ENCODE results near the gene FAM149A. TPM values are rescaled to one million over a fixed set of nuclear protein-coding genes. Genes with fewer than 3 reads are reported as not detected.

Gene FAM149A
- total RNA-seq, 1 experiment from 2014 or later, result 6.6 TPM

DNA sequence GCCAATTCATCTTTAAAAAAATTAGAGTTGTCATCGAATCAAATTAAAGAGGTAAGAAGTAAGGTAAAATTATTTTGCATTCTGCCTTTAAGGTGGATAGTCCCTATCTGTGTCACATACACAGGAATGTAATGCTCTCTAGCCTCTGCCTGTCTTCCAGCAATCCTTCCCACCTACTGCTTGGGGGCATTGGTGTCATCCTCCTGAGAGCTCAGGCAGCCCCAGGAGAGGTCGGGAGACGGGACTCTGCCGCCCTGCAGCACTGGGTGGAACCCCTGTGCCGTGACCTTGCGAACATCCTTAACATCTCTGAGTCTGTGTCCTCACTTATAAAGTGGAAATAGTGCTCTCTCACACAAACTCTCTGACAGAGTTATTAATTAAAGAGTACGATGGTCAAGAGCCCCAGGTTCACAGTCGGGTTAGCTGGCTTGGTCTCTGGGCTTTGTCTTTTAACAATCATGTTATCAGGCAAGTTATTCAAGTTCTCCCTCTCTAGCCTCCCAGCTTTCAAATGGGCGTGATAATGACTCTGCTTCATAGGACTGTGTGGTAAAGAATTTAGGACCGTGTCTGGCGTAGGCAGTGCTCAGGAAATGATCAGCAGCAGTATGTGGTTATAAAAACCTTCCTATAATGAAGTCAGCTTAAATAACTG is 25.4 kb upstream of the FAM149A start:
- H3K4me3 ChIP-seq (ENCODE audit: low read depth, low read length), result no peak overlapping the region
- peak; percentile 19 to 49 for DNase-seq
- no peak overlapping the region for H3K27ac Mint-ChIP-seq (ENCODE audit: unreplicated experiment)

DNA sequence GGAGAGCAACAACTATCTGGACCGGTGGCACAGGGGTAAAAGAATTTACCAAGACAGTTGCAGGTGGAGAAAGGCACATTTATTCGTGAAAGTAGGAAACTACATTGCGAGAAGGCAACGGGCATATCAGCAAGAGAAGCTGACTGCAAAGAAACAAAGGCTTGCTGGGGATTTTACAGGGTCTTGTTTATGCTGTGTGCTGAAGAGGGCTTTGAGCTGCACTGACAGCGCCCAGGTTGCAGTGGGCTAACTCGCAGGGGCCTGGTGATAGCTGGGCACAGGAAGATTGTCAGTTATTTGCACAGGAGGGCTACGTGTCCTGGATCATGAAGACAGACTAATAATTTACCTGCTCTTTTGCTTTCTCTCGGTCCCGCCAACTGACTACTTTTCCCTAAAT is 24.8 kb upstream of the FAM149A start:
- no TSS peak for BruUV-seq (replicated peaks)
- TF ChIP-seq, protein P1, sequence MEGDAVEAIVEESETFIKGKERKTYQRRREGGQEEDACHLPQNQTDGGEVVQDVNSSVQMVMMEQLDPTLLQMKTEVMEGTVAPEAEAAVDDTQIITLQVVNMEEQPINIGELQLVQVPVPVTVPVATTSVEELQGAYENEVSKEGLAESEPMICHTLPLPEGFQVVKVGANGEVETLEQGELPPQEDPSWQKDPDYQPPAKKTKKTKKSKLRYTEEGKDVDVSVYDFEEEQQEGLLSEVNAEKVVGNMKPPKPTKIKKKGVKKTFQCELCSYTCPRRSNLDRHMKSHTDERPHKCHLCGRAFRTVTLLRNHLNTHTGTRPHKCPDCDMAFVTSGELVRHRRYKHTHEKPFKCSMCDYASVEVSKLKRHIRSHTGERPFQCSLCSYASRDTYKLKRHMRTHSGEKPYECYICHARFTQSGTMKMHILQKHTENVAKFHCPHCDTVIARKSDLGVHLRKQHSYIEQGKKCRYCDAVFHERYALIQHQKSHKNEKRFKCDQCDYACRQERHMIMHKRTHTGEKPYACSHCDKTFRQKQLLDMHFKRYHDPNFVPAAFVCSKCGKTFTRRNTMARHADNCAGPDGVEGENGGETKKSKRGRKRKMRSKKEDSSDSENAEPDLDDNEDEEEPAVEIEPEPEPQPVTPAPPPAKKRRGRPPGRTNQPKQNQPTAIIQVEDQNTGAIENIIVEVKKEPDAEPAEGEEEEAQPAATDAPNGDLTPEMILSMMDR (IDR thresholded peaks at IDR 0.05; ENCODE audit: insufficient read depth in 1 of 2, low read depth in 1 of 2, low read length in 1 of 2, severe bottlenecking in 1 of 2, unreplicated experiment in 1 of 2), result no peak
- Mint-ChIP-seq H3K27me3 (ENCODE audit: insufficient read depth, unreplicated experiment) (peaks cover 2% of the 10 kb centered on the region), H3K36me3 (ENCODE audit: insufficient read depth, unreplicated experiment) (no peaks in the 10 kb centered on the region), H3K27ac (ENCODE audit: unreplicated experiment) (no peak overlapping the region), H3K4me3 (ENCODE audit: unreplicated experiment) (peak overlapping the region; percentile 16), H3K9me3 (ENCODE audit: unreplicated experiment) (no peaks in the 10 kb centered on the region), H3K4me1 (ENCODE audit: low read depth, unreplicated experiment) (peaks cover 16% of the 10 kb centered on the region)
- intact Hi-C loops (cut with micrococcal nuclease; ENCODE audit: unreplicated experiment), result loop anchor here (2.0 kb wide), 1 partner anchor 57 kb away; no protein-coding TSS in a partner anchor
- DNase-seq, result no peak
- ChIA-PET POLR2A (no interaction called here), CTCF (no interaction called here)
- Histone ChIP-seq H3K4me3 (ENCODE audit: low read depth, low read length) (no peak overlapping the region), H3K9me3 (no peaks in the 10 kb centered on the region), H3K4me1 (peaks cover 6% of the 10 kb centered on the region; the same call in 1 of the 2 replicates), H3K36me3 (ENCODE audit: control insufficient read depth, insufficient read depth, low read length) (no peaks in the 10 kb centered on the region), H3K27me3 (replicated peaks; ENCODE audit: control insufficient read depth, insufficient read depth, low read length) (no peaks in the 10 kb centered on the region)

More for the DNA sequence above, 25.4 kb upstream of the FAM149A start:
- no peaks in the 10 kb centered on the region for H3K9me3 Mint-ChIP-seq (ENCODE audit: unreplicated experiment)
- BruUV-seq (replicated peaks), result no TSS peak
- H3K4me3 Mint-ChIP-seq (ENCODE audit: unreplicated experiment), result peak overlapping the region; percentile 16
- intact Hi-C loops (cut with micrococcal nuclease; ENCODE audit: unreplicated experiment), result loop anchor here (2.0 kb wide), 1 partner anchor 58 kb away; no protein-coding TSS in a partner anchor
- peaks cover 6% of the 10 kb centered on the region; the same call in 1 of the 2 replicates for H3K4me1 ChIP-seq
- peaks cover 16% of the 10 kb centered on the region for H3K4me1 Mint-ChIP-seq (ENCODE audit: low read depth, unreplicated experiment)
- H3K36me3 ChIP-seq (ENCODE audit: control insufficient read depth, insufficient read depth, low read length), result no peaks in the 10 kb centered on the region
- H3K9me3 ChIP-seq, result no peaks in the 10 kb centered on the region
- peaks cover 2% of the 10 kb centered on the region for H3K27me3 Mint-ChIP-seq (ENCODE audit: insufficient read depth, unreplicated experiment)
- H3K27me3 ChIP-seq (replicated peaks; ENCODE audit: control insufficient read depth, insufficient read depth, low read length), result no peaks in the 10 kb centered on the region
- POLR2A ChIA-PET, result no interaction called here
- TF ChIP-seq, protein P1 (IDR thresholded peaks at IDR 0.05; ENCODE audit: insufficient read depth in 1 of 2, low read depth in 1 of 2, low read length in 1 of 2, severe bottlenecking in 1 of 2, unreplicated experiment in 1 of 2), result no peak
- H3K36me3 Mint-ChIP-seq (ENCODE audit: insufficient read depth, unreplicated experiment), result no peaks in the 10 kb centered on the region
- CTCF ChIA-PET, result no interaction called here

DNA sequence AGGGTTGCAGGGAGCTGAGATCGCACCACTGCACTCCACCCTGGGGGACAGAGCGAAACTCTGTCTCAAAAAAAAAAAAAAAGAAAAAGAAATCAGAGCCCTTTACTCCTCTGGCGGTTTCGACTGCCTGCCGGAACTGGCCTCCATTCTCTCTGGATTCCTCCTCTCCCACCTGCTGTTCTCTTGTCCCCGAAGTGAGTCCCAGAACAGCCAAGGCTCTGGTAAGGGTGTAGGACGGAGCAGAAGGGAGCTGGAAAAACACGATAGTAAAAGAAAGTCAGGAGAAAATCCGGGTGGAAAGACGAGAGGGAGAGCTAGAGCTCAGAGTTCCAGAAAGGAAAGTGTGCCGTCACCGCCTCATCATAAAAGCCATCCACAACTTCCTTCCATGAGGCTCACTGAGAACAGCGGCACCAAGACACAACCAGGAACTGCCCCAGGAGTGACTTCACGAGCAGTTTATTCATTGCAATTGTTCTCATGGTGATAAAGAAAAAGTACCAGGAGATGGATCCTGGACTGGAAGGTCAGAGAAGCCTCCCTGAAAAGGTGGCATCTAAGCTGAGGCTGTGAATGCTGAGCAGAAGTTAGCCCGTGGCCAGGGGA is 23.2 kb upstream of the FAM149A start:
- ChIA-PET CTCF (no interaction called here), POLR2A (no interaction called here)
- no peak for DNase-seq
- Histone ChIP-seq H3K36me3 (ENCODE audit: control insufficient read depth, insufficient read depth, low read length) (no peaks in the 10 kb centered on the region), H3K4me1 (peaks cover 6% of the 10 kb centered on the region; the same call in 1 of the 2 replicates), H3K4me3 (ENCODE audit: low read depth, low read length) (no peak overlapping the region), H3K27me3 (replicated peaks; ENCODE audit: control insufficient read depth, insufficient read depth, low read length) (no peaks in the 10 kb centered on the region), H3K9me3 (no peaks in the 10 kb centered on the region)
- Mint-ChIP-seq H3K27ac (ENCODE audit: unreplicated experiment) (no peak overlapping the region), H3K27me3 (ENCODE audit: insufficient read depth, unreplicated experiment) (peaks cover 2% of the 10 kb centered on the region), H3K36me3 (ENCODE audit: insufficient read depth, unreplicated experiment) (no peaks in the 10 kb centered on the region), H3K9me3 (ENCODE audit: unreplicated experiment) (no peaks in the 10 kb centered on the region), H3K4me3 (ENCODE audit: unreplicated experiment) (no peak overlapping the region), H3K4me1 (ENCODE audit: low read depth, unreplicated experiment) (peaks cover 16% of the 10 kb centered on the region)
- TF ChIP-seq, protein P1 (IDR thresholded peaks at IDR 0.05; ENCODE audit: insufficient read depth in 1 of 2, low read depth in 1 of 2, low read length in 1 of 2, severe bottlenecking in 1 of 2, unreplicated experiment in 1 of 2), result no peak
- intact Hi-C loops (cut with micrococcal nuclease; ENCODE audit: unreplicated experiment), result no loop called here
- BruUV-seq (replicated peaks), result no TSS peak
